Measurements from ENCODE around the gene DTX2.
A peak's percentile ranks its signal among the peaks of the same experiment; 100 is the strongest.
"Not testable (repeated sequence)": the region's sequence is repeated elsewhere in the genome, so short reads cannot be mapped to it uniquely, and the experiment has no call there.

DNA sequence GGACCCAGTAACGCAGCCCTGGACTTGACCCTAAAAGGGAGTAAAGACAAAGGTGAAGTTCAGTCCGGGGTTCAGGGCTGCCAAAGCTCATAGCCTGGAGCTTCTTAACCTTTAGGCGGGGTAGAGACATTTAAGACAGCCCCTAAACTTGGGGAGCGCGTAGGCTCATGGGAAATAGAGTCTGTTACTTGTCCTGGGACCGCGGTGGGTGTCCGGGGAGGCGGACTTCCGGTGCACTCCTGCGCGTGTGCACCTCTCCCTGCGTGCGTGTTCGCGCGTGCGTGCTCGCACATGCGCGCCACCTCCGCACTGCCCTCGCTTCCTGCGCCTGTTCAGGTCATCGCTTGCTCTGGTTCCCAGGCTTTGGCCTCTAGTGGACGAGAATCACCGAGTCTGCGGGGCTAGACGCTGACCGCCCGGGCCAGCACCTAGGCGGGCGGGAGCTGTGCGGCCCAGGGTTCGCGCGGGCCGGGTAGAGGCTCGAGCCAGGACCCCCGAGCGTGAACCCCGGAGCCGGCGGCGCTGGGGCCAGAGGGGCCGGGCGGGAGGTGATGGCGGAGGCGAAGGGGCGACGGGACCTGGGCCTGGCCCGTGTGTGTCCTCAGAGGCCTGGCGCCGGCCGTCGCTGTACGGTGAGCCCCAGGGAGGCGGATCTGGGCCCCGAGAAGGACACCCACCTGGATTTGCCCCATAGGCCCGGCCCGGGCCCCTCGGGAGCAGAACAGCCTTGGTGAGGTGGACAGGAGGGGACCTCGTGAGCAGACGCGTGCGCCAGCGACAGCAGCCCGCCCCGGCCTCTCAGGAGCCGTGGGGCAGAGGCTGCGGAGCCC lies 87.7 kb downstream of the DTX2 start:
- TF ChIP-seq TAF1 (conservative IDR thresholded peaks at IDR 0.05), result peak; percentile 52
- TF ChIP-seq CTCF (IDR thresholded peaks at IDR 0.05; ENCODE audit: low read depth, low read length, missing input control); FOXA1 (IDR thresholded peaks at IDR 0.05): not testable (repeated sequence)
- peak; percentile 73 for TF ChIP-seq SP1 (IDR thresholded peaks at IDR 0.05)
- TF ChIP-seq NR2F2 (IDR thresholded peaks at IDR 0.05), result peak; percentile 86
- TF ChIP-seq GABPA (IDR thresholded peaks at IDR 0.05 in 1 of 2, conservative IDR thresholded peaks at IDR 0.05 in 1 of 2), result peak; percentile 62 to 89
- TF ChIP-seq, protein P1, sequence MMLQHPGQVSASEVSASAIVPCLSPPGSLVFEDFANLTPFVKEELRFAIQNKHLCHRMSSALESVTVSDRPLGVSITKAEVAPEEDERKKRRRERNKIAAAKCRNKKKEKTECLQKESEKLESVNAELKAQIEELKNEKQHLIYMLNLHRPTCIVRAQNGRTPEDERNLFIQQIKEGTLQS (IDR thresholded peaks at IDR 0.05), result not testable (repeated sequence)
- TF ChIP-seq, protein P2, sequence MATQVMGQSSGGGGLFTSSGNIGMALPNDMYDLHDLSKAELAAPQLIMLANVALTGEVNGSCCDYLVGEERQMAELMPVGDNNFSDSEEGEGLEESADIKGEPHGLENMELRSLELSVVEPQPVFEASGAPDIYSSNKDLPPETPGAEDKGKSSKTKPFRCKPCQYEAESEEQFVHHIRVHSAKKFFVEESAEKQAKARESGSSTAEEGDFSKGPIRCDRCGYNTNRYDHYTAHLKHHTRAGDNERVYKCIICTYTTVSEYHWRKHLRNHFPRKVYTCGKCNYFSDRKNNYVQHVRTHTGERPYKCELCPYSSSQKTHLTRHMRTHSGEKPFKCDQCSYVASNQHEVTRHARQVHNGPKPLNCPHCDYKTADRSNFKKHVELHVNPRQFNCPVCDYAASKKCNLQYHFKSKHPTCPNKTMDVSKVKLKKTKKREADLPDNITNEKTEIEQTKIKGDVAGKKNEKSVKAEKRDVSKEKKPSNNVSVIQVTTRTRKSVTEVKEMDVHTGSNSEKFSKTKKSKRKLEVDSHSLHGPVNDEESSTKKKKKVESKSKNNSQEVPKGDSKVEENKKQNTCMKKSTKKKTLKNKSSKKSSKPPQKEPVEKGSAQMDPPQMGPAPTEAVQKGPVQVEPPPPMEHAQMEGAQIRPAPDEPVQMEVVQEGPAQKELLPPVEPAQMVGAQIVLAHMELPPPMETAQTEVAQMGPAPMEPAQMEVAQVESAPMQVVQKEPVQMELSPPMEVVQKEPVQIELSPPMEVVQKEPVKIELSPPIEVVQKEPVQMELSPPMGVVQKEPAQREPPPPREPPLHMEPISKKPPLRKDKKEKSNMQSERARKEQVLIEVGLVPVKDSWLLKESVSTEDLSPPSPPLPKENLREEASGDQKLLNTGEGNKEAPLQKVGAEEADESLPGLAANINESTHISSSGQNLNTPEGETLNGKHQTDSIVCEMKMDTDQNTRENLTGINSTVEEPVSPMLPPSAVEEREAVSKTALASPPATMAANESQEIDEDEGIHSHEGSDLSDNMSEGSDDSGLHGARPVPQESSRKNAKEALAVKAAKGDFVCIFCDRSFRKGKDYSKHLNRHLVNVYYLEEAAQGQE (IDR thresholded peaks at IDR 0.05), result peak; percentile 44
- TF ChIP-seq MAX (IDR thresholded peaks at IDR 0.05), result peak; percentile 49
- TF ChIP-seq RAD21 (IDR thresholded peaks at IDR 0.05), result peak in 1 of 2 donors; percentile 49
- TF ChIP-seq JUND (IDR thresholded peaks at IDR 0.05), result peak in 1 of 2 donors; percentile 65
- peak; percentile 76 to 93 for TF ChIP-seq RXRA (IDR thresholded peaks at IDR 0.05)

Measured in liver (tissue), 3 donors.